DMS153 (cell line): ENCODE results near the gene GCSAML.

Experiments
- DNase-seq: peaks from one replicate; lab custom pipeline; 2025; lab: John Stamatoyannopoulos, UW

GCSAML gene

DNA sequence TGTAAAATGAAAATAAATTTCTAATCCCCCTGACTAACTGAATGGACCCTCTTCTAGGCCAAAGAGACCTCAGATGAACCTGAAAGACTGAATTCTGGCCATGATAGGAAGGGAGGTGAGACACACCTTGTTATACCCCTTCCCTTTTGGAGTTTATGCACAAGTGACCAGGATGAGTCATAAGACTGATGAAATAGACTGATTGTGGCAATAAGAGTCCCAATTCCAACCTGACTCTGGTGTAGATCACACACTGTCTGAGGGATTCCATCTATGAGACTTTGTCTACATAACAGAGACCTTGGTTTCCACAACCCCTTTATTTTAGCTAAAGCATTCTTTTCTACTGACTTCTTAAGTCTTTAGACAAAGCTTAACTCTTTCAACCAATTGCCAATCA is 25.7 kb downstream of the GCSAML start:
- no peak for DNase-seq

DNA sequence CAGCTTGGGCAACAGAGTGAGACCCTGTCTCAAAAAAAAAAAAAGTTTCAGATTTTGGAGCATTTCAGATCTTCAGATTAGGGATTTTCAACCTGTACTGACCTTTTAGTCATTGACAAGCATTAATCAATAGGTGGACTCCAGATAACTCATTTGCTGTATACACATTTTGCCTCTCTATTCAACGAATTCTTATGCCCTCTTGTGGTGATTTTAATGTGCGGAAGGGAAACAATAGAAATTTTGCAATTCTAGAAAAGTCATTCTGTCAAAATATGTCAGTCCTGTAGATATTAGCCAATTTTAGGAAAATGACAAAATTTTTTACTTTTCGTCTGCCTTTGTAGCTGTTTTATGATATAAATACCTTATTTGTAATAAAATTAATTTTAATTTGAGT is 27.6 kb downstream of the GCSAML start:
- no peak for DNase-seq

DNA sequence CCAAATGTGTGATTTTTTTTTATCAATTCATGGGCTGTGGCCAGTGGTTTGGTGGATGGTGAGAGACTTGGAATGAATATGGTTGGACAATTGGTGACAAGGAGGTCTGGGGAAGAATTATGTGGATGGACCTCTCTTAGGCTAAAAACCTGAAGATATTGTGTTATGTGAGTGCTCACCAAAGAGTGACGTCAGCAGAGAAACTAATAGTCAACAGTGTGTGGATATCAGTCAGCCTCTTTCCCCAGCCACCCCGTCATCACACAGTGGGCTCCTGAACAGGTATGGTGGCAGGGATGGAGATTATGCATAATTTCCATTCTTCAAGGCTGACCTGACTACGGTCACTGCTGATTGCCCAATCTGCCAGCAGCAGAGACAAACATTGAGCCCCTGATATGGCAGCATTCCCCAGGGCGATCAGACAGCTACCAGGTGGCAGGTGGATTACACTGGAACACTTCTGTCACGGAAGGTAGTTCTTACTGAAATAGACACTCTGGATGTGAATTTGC is 30.1 kb downstream of the GCSAML start:
- DNase-seq = no peak

DNA sequence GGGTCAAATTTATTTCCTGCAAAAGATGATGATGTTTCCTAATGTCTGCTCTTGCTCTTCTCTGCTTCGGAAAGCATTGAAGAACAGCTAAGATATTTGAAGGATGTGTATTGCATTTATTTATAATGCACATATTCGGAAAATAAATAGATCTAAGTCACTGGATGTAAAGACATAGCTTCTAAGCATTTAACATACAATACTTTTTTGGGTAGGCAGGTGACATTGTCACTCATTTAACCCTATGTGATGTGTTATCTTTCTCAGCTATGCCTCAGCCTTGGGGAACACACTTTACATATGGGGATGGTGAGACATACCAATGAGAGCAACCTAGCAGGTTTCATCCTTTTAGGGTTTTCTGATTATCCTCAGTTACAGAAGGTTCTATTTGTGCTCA is 39.1 kb downstream of the GCSAML start, which contains the start of gene OR2G2:
Gene OR2G2 (plus strand): TSS at position 301 of the 400 bp plus-strand sequence. CDS start 0 bp downstream, at position 301.
- no peak for DNase-seq

DNA sequence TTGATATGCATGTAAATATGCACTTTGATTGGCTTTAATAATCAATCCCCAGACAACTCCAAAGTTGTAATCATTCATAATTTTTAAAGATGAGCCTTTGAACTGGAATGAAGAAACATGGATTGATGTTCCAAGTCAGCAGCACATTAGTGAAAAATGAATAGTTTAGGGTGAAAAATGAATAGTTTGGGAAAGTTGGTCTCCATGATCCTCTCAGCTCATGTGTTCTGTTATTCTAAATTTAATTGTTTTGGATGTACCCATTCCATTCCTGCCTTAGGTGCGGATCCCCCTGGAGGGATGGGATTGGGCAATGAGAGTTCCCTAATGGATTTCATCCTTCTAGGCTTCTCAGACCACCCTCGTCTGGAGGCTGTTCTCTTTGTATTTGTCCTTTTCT is 56.4 kb downstream of the GCSAML start, which contains the start of gene OR2G3:
Gene OR2G3 (plus strand): TSS at position 301 of the 400 bp plus-strand sequence. CDS start 0 bp downstream, at position 301.
- DNase-seq = no peak

DNA sequence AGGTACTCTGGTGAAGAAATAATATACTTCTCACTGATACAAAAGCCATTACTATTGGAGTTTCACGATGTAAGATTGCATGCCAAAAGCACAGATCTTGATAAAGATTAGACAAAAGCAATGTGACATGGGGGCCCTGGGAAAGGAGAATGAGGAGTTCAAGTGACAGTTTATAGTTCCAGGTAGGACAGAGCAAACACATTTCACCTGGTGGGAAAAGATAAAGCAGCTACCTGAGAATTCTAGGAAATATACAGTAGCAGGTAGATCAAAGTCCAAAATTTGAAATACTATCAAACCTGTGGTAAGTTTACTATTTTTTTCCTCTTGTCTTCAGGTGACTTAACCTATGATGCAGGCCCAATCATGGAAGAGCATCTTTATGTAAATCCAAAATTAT is 64.5 kb downstream of the GCSAML start:
- no peak for DNase-seq

DNA sequence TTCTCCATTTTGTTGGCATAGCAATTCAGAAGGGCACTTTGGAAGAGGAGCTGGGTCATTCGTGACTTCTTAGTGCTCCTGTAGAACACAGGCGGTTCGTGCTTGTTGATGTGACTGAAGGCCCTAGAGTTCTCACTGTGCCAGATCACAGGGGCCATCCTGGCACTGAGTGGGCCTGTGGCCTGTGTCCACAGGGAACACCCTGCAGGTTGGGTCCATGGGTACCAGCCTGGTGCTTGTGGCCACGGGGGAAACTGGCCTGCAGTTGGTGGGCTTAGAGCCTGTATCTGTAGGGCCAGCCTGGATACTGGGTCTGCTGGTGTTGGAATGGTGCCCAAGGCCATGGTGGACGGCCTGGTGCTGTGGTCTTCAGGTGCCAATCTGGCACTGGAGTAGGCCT is 65.7 kb downstream of the GCSAML start:
- no peak for DNase-seq
